Endothelial cell of umbilical vein (primary cell): Measurements from ENCODE around the gene DPYD.

Experiments used
- EZH2 ChIP-seq: IDR thresholded peaks from 2 replicates; pipeline ENCODE4 v1.6.1; 2012; ENCODE audit warnings: borderline replicate concordance, low read depth, mild to moderate bottlenecking, moderate library complexity, low read length, inconsistent platforms; ENCODE audit not compliant: severe bottlenecking
- FOS ChIP-seq: IDR thresholded peaks from 2 replicates; pipeline ENCODE4 v1.6.1; 2011; ENCODE audit warnings: mild to moderate bottlenecking, low read length, moderate library complexity, borderline replicate concordance; ENCODE audit not compliant: insufficient read depth
- JUN ChIP-seq: IDR thresholded peaks from 2 replicates; pipeline ENCODE4 v1.6.1; 2011; ENCODE audit warnings: borderline replicate concordance, low read depth; ENCODE audit not compliant: insufficient read length, insufficient read depth
- MYC ChIP-seq: IDR thresholded peaks from one replicate; pipeline ENCODE4 v1.6.1; 2011; ENCODE audit warnings: mild to moderate bottlenecking, low read depth, low read length
- POLR2A ChIP-seq: IDR thresholded peaks from 2 replicates; pipeline ENCODE4 v1.6.1; 2012; ENCODE audit warnings: low read depth, mild to moderate bottlenecking, control low read depth, low read length
- POLR2AphosphoS5 ChIP-seq: IDR thresholded peaks from 2 replicates; pipeline ENCODE4 v1.6.1; 2012; ENCODE audit warnings: low read depth, mild to moderate bottlenecking, control low read depth, low read length, moderate library complexity; ENCODE audit not compliant: insufficient read depth
- TF ChIP-seq, protein P1 (sequence below), 2 donors: IDR thresholded peaks; 1 replicate in 1 of 2; 2 replicates in 1 of 2; pipeline ENCODE4 v1.5.1; 2011; ENCODE audit warnings: low read length in 2 of 2, mild to moderate bottlenecking in 2 of 2, moderate library complexity in 2 of 2, control low read depth in 1 of 2, inconsistent platforms in 1 of 2, low read depth in 1 of 2; ENCODE audit not compliant: insufficient read depth in 1 of 2; ENCODE audit errors: extremely low read depth in 1 of 2
- TF ChIP-seq, protein P2 (sequence below): IDR thresholded peaks from 2 replicates; pipeline ENCODE4 v1.6.1; 2011; ENCODE audit not compliant: insufficient read depth, insufficient read length

DNA sequence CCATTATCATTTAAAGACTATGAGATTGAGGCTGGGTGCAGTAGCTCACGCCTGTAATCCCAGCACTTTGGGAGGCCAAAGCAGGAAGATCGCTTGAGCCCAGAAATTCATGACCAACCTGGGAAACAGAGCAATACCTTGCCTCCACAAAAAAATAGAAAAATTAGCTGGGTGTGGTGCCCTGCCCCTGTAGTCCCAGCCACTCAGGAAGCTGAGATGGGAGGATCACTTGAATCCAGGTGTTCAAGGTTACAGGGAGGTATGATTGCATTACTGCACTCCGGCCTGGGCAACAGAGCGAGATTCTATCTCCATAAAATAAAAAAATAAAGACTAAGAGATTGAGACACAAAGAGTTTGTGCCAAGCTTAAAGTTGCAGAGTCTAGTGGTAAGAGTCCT lies 537.0 kb downstream of the DPYD start:
- TF ChIP-seq POLR2AphosphoS5 (no peak), POLR2A (no peak), JUN (no peak), MYC (no peak), FOS (no peak), EZH2 (no peak)
- TF ChIP-seq, protein P1, sequence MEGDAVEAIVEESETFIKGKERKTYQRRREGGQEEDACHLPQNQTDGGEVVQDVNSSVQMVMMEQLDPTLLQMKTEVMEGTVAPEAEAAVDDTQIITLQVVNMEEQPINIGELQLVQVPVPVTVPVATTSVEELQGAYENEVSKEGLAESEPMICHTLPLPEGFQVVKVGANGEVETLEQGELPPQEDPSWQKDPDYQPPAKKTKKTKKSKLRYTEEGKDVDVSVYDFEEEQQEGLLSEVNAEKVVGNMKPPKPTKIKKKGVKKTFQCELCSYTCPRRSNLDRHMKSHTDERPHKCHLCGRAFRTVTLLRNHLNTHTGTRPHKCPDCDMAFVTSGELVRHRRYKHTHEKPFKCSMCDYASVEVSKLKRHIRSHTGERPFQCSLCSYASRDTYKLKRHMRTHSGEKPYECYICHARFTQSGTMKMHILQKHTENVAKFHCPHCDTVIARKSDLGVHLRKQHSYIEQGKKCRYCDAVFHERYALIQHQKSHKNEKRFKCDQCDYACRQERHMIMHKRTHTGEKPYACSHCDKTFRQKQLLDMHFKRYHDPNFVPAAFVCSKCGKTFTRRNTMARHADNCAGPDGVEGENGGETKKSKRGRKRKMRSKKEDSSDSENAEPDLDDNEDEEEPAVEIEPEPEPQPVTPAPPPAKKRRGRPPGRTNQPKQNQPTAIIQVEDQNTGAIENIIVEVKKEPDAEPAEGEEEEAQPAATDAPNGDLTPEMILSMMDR (IDR thresholded peaks at IDR 0.05; ENCODE audit: extremely low read depth in 1 of 2, insufficient read depth in 1 of 2, low read depth in 1 of 2, low read length in 2 of 2) = no peak
- TF ChIP-seq, protein P2, sequence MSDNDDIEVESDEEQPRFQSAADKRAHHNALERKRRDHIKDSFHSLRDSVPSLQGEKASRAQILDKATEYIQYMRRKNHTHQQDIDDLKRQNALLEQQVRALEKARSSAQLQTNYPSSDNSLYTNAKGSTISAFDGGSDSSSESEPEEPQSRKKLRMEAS = no peak
